ENCODE measurements around the gene POP4. TPM values are rescaled to one million over a fixed set of nuclear protein-coding genes. Genes with fewer than 3 reads are reported as not detected.

The POP4 gene
- total RNA-seq, 1 donor from 2014 or later = 52.7 TPM

DNA sequence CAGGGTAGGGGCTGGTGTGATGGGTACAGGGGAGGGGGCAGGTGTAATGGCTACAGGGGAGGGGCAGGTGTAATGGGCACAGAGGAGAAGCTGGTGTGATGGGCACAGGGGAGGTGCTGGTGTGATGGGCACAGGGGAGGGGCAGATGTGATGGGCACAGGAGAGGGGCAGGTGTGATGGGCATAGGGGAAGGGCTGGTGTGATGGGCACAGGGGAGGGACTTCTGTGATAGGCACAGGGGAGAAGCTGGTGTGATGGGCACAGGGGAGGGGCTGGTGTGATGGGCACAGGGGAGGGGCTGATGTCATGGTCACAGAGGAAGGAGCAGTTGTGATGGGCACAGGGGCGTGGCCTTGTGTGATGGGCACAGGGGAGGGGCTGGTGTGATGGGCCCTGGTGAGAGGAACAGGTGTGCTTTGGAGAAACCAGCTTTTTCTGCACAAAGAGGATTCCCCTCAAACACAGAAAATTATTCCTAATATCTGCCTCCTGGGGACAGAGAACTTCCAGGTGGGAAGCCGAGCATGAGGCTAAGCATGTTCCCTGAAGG, 38.6 kb upstream of the POP4 start:
- Mint-ChIP-seq H3K36me3 (ENCODE audit: insufficient read depth) (no peaks in the 10 kb centered on the region), H3K9me3 (ENCODE audit: low read depth) (no peaks in the 10 kb centered on the region), H3K4me1 (ENCODE audit: low read depth) (no peaks in the 10 kb centered on the region), H3K27ac (no peak overlapping the region), H3K27me3 (peaks cover 58% of the 10 kb centered on the region), H3K4me3 (ENCODE audit: low read depth) (no peak overlapping the region)
- TF ChIP-seq, protein P1, sequence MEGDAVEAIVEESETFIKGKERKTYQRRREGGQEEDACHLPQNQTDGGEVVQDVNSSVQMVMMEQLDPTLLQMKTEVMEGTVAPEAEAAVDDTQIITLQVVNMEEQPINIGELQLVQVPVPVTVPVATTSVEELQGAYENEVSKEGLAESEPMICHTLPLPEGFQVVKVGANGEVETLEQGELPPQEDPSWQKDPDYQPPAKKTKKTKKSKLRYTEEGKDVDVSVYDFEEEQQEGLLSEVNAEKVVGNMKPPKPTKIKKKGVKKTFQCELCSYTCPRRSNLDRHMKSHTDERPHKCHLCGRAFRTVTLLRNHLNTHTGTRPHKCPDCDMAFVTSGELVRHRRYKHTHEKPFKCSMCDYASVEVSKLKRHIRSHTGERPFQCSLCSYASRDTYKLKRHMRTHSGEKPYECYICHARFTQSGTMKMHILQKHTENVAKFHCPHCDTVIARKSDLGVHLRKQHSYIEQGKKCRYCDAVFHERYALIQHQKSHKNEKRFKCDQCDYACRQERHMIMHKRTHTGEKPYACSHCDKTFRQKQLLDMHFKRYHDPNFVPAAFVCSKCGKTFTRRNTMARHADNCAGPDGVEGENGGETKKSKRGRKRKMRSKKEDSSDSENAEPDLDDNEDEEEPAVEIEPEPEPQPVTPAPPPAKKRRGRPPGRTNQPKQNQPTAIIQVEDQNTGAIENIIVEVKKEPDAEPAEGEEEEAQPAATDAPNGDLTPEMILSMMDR (IDR thresholded peaks at IDR 0.05; ENCODE audit: unreplicated experiment) = no peak
- DNase-seq (ENCODE audit: low spot score, unreplicated experiment) = no peak

DNA sequence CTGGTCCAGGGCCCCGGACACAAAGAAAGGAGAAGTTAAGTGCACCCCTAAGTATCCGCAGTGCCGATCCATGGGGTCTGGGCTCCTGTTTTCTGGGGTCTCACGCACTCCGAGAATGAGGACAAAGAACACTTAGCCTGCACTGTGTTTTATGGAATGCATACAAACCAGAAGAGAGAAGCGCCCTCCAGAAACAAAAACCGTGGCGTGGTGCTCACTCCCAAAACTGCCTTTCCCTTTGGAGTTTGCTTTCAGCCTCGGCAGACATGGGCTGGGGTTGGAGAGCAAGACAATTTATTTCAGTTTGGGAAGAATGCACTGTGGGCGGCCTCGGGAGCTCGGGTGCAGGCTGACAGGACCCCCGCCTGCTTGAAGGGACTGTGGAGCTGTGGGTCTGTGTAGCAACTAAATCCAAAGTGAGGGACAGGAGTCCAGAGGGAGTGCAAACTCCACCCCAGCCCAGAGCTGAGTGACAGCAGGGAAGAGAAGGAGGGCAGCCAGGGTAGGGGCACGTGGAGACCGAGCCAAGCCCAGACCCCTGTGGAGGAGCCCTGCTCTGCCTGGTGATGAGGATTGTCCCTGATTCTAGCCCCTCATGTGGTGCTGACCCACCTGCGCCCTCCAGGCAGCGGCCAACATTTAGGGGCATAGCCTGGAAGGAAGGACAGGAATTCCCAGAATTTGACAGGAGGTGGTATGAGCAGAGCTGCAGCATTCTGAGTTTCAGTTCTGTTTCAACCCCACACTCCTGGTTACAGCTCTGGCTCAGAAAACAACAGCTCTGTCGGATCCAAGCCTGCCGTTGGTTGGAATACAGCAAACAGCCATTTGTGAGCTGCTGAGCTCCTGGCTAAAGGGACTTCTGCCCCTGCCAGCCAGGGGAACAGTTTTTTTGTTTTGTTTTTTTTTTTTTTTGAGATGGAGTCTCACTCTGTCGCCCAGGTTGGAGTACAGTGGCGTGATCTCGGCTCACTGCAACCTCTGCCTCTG, 37.8 kb upstream of the POP4 start:
- Mint-ChIP-seq H3K4me1 (ENCODE audit: low read depth) (no peaks in the 10 kb centered on the region), H3K9me3 (ENCODE audit: low read depth) (no peaks in the 10 kb centered on the region), H3K4me3 (ENCODE audit: low read depth) (no peak overlapping the region), H3K27me3 (peaks cover 56% of the 10 kb centered on the region), H3K36me3 (ENCODE audit: insufficient read depth) (no peaks in the 10 kb centered on the region), H3K27ac (no peak overlapping the region)
- TF ChIP-seq, protein P1 (IDR thresholded peaks at IDR 0.05; ENCODE audit: unreplicated experiment) = no peak
- no peak for DNase-seq (ENCODE audit: low spot score, unreplicated experiment)

DNA sequence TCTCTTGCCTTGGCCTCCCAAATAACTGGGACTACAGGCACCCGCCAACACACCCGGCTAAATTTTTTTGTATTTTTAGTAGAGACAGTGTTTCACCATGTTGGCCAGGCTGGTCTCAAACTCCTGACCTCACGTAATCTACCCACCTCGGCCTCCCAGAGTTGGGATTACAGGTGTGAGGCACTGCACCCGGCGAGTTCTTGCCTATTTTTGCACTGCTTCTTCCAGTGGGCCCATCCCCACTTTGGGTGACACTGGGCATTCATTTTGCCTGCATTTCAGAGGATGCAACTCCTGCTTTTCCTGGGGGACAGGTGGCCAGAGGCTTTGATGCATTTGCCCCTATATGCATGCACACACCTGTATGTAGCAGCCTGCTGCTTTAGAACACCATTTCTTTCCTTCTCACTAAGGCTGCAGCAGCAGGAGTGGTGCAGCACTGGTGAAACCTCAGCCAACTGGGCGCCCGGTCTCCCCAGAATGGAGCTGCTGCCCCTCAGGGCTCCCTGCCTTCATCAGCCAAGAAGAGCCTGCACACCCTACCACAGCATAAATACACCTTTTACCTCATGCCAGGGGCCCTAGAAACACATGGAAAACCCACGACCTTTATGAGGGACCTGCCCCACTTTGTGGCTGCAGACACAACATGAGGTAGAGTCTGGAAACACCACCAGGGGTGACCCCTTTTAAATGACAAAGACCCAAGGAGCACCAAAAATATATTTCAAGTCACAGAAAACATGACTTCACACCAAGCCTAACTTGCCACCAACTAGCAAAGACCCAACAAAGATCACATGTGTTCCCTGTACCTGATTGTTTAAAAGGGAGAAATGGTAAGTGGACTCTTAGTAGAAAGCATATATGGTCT, 36.8 kb upstream of the POP4 start:
- Mint-ChIP-seq H3K9me3 (ENCODE audit: low read depth) (no peaks in the 10 kb centered on the region), H3K27me3 (peaks cover 56% of the 10 kb centered on the region), H3K27ac (no peak overlapping the region), H3K36me3 (ENCODE audit: insufficient read depth) (no peaks in the 10 kb centered on the region), H3K4me3 (ENCODE audit: low read depth) (no peak overlapping the region), H3K4me1 (ENCODE audit: low read depth) (no peaks in the 10 kb centered on the region)
- no peak for DNase-seq (ENCODE audit: low spot score, unreplicated experiment)
- TF ChIP-seq, protein P1 (IDR thresholded peaks at IDR 0.05; ENCODE audit: unreplicated experiment) = no peak

DNA sequence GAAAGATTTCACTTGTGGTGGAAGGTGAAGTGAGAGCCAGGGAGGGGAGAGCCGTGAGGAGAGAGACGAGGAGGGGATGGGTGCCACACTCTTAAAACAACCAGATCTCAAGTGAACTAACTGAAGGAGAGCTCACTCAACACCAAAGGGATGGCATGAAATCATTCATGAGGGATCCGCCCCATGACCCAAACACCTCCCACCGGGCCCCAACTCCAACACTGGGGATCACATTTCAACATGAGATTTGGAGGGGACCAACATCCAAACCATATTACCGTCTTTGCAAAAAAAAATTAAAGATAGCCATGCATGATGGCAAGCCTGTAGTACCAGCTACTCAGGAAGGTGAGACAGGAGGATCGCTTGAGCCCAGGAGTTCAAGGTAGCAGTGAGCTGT, 34.9 kb upstream of the POP4 start:
- Mint-ChIP-seq H3K4me1 (ENCODE audit: low read depth) (no peaks in the 10 kb centered on the region), H3K27ac (no peak overlapping the region), H3K4me3 (ENCODE audit: low read depth) (no peak overlapping the region), H3K36me3 (ENCODE audit: insufficient read depth) (no peaks in the 10 kb centered on the region), H3K9me3 (ENCODE audit: low read depth) (no peaks in the 10 kb centered on the region), H3K27me3 (peaks cover 60% of the 10 kb centered on the region)
- TF ChIP-seq, protein P1 (IDR thresholded peaks at IDR 0.05; ENCODE audit: unreplicated experiment) = no peak
- no peak for DNase-seq (ENCODE audit: low spot score, unreplicated experiment)

DNA sequence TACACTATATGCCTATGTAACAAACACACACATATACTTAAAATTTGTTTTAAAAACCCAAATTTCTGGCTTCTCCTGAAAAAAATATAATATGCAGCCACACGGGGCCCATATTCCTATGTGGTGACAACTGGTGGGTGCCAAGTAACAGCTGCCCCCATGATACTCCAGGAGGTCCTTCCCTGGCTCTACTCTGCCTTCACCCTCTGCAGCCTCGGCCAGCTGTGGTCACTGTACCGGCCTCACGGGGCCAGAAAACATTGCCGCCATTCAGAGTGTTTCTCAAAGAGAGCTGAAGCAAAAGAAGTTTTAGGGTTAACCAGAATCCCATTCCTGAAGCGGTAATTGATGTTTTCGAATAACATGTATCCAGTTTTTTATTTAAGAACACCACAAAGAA, 32.6 kb upstream of the POP4 start:
- no peak overlapping the region for H3K27ac Mint-ChIP-seq
- no peaks in the 10 kb centered on the region for H3K4me1 Mint-ChIP-seq (ENCODE audit: low read depth)
- peaks cover 74% of the 10 kb centered on the region for H3K27me3 Mint-ChIP-seq
- H3K4me3 Mint-ChIP-seq (ENCODE audit: low read depth) = no peak overlapping the region
- DNase-seq (ENCODE audit: low spot score, unreplicated experiment) = no peak
- H3K36me3 Mint-ChIP-seq (ENCODE audit: insufficient read depth) = no peaks in the 10 kb centered on the region
- no peaks in the 10 kb centered on the region for H3K9me3 Mint-ChIP-seq (ENCODE audit: low read depth)
- TF ChIP-seq, protein P1 (IDR thresholded peaks at IDR 0.05; ENCODE audit: unreplicated experiment) = no peak

All from progenitor cell of endocrine pancreas (in vitro differentiated cells).